Endothelial cell of umbilical vein (primary cell): ENCODE data around the gene CIITA. TPM values are rescaled to one million over a fixed set of nuclear protein-coding genes. Genes with fewer than 3 reads are reported as not detected.

Source experiments
- BruUV-seq: library from RNA; stranded (reverse); fragments of 400-500 nt; replicated peaks from 2 replicates; lab custom pipeline; 2021; lab: Mats Ljungman, UMichigan
- CTCF ChIA-PET: fragments of 300-600, 350-600 bp; sonication (Branson Sonifier 250); formaldehyde crosslinking; loops from one replicate; lab custom pipeline; 2021; ENCODE audit warnings: antibody characterized with exemption, inconsistent platforms; lab: Charles Lee
- POLR2A ChIA-PET: fragments of 300-600, 350-600 bp; sonication (Branson Sonifier 250); formaldehyde crosslinking; loops from one replicate; lab custom pipeline; 2021; ENCODE audit warnings: antibody characterized with exemption, inconsistent platforms; lab: Charles Lee
- DNase-seq: peaks from one replicate; pipeline ENCODE4 v3.0.0-alpha.2; 2011; ENCODE audit warnings: low read depth, low spot score
- FAIRE-seq: peaks from 2 replicates; lab custom pipeline; 2011; peaks lifted over from hg19 to GRCh38; lab: Jason Lieb, UNC
- H2AFZ ChIP-seq: 2 replicates; pipeline ENCODE4 v1.6.0; 2012; ENCODE audit warnings: low read depth, low read length, control low read depth, inconsistent platforms
- H3K27ac ChIP-seq: 2 replicates; pipeline ENCODE4 v1.5.1; 2011; ENCODE audit warnings: low read depth, mild to moderate bottlenecking, control low read depth, low read length, moderate library complexity; ENCODE audit not compliant: insufficient read depth
- H3K27me3 ChIP-seq, 2 experiments: 2 replicates each; pipeline versions ENCODE4 v1.6.0 to v1.6.1; 2011; ENCODE audit warnings: low read length in 2 of 2, mixed read lengths in 1 of 2; ENCODE audit not compliant: control insufficient read depth in 2 of 2, insufficient read depth in 2 of 2
- H3K36me3 ChIP-seq, 2 experiments: 2 replicates in 1 of 2; 3 replicates in 1 of 2; pipeline ENCODE4 v1.5.1; 2011; ENCODE audit warnings: low read length in 2 of 2, mild to moderate bottlenecking in 1 of 2, moderate library complexity in 1 of 2; ENCODE audit not compliant: control insufficient read depth in 2 of 2, insufficient read depth in 2 of 2; ENCODE audit errors: extremely low read depth in 1 of 2
- H3K4me1 ChIP-seq: 3 replicates; pipeline ENCODE4 v1.5.1; 2011; ENCODE audit warnings: mild to moderate bottlenecking, low read length; ENCODE audit not compliant: control insufficient read depth, insufficient read depth; ENCODE audit errors: extremely low read depth
- H3K4me2 ChIP-seq: 2 replicates; pipeline ENCODE4 v1.6.1; 2011; ENCODE audit warnings: low read length, control low read depth, mixed read lengths; ENCODE audit not compliant: insufficient read depth
- H3K4me3 ChIP-seq, 3 experiments: fragments of 200-600 bp in 1 of 3; sonication (generic), shearing (Covaris generic) in 1 of 3; replicated peaks in 1 of 3; 2 replicates each; pipeline ENCODE4 v1.5.1; 2011 to 2016; ENCODE audit warnings: control low read depth in 3 of 3, low read length in 3 of 3, mild to moderate bottlenecking in 2 of 3, inconsistent platforms in 1 of 3, low read depth in 1 of 3, moderate library complexity in 1 of 3; ENCODE audit not compliant: insufficient read depth in 1 of 3
- H3K79me2 ChIP-seq: 2 replicates; pipeline ENCODE4 v1.6.0; 2012; ENCODE audit warnings: low read length, inconsistent platforms; ENCODE audit not compliant: control insufficient read depth, insufficient read depth
- H3K9ac ChIP-seq: replicated peaks from 2 replicates; pipeline ENCODE3; 2011; ENCODE audit warnings: low read length, control low read depth; ENCODE audit not compliant: insufficient read depth; ENCODE audit errors: extremely low read depth
- H3K9me1 ChIP-seq: replicated peaks from 3 replicates; pipeline ENCODE4 v1.6.0; 2011; ENCODE audit warnings: mild to moderate bottlenecking, low read length; ENCODE audit not compliant: control insufficient read depth, insufficient read depth; ENCODE audit errors: extremely low read depth
- H3K9me3 ChIP-seq: replicated peaks from 2 replicates; pipeline ENCODE4 v1.5.1; 2012; ENCODE audit warnings: low read length, inconsistent platforms; ENCODE audit not compliant: control insufficient read depth, insufficient read depth
- H4K20me1 ChIP-seq: replicated peaks from 2 replicates; pipeline ENCODE3; 2011; ENCODE audit warnings: mild to moderate bottlenecking, low read length; ENCODE audit not compliant: control insufficient read depth, insufficient read depth; ENCODE audit errors: extremely low read depth
- CTCF ChIP-seq, 2 donors: IDR thresholded peaks; 1 replicate in 1 of 2; 2 replicates in 1 of 2; pipeline ENCODE4 v1.5.1; 2011; ENCODE audit warnings: low read length in 2 of 2, mild to moderate bottlenecking in 2 of 2, moderate library complexity in 2 of 2, control low read depth in 1 of 2, inconsistent platforms in 1 of 2, low read depth in 1 of 2; ENCODE audit not compliant: insufficient read depth in 1 of 2; ENCODE audit errors: extremely low read depth in 1 of 2
- EZH2 ChIP-seq: IDR thresholded peaks from 2 replicates; pipeline ENCODE4 v1.6.1; 2012; ENCODE audit warnings: borderline replicate concordance, low read depth, mild to moderate bottlenecking, moderate library complexity, low read length, inconsistent platforms; ENCODE audit not compliant: severe bottlenecking
- FOS ChIP-seq: IDR thresholded peaks from 2 replicates; pipeline ENCODE4 v1.6.1; 2011; ENCODE audit warnings: mild to moderate bottlenecking, low read length, moderate library complexity, borderline replicate concordance; ENCODE audit not compliant: insufficient read depth
- GATA2 ChIP-seq: IDR thresholded peaks from 2 replicates; pipeline ENCODE4 v1.7.0; 2011; ENCODE audit warnings: low read depth, mild to moderate bottlenecking, moderate library complexity, mixed read lengths, low read length; ENCODE audit not compliant: insufficient read length, insufficient read depth
- JUN ChIP-seq: IDR thresholded peaks from 2 replicates; pipeline ENCODE4 v1.6.1; 2011; ENCODE audit warnings: borderline replicate concordance, low read depth; ENCODE audit not compliant: insufficient read length, insufficient read depth
- MAX ChIP-seq: IDR thresholded peaks from 2 replicates; pipeline ENCODE4 v1.6.1; 2011; ENCODE audit not compliant: insufficient read depth, insufficient read length
- MYC ChIP-seq: IDR thresholded peaks from one replicate; pipeline ENCODE4 v1.6.1; 2011; ENCODE audit warnings: mild to moderate bottlenecking, low read depth, low read length
- POLR2A ChIP-seq: IDR thresholded peaks from 2 replicates; pipeline ENCODE4 v1.6.1; 2012; ENCODE audit warnings: low read depth, mild to moderate bottlenecking, control low read depth, low read length
- POLR2AphosphoS5 ChIP-seq: IDR thresholded peaks from 2 replicates; pipeline ENCODE4 v1.6.1; 2012; ENCODE audit warnings: low read depth, mild to moderate bottlenecking, control low read depth, low read length, moderate library complexity; ENCODE audit not compliant: insufficient read depth
- dilution Hi-C: fragments of 300-500 bp; cut with MboI; formaldehyde crosslinking; loops from one replicate; pipeline ENCODE4 v1.15.0; 2019; ENCODE audit warnings: low sequenced_read_pairs; ENCODE audit not compliant: extremely low pct_ligation_motif_present
- intact Hi-C: fragments of 100-400 bp; cut with micrococcal nuclease; formaldehyde crosslinking; loops from one replicate; pipeline ENCODE4 v1.10.0; 2022
- polyA plus RNA-seq, 4 experiments: library from polyadenylated mRNA; depleted of rRNA in 3 of 4; stranded (reverse) in 3 of 4; unstranded in 1 of 4; fragments of >200 nt; gene quantifications; 2 replicates each; pipeline versions ENCODE4 v1.2.1 to v1.2.3, GENCODE V29; 2011 to 2012; ENCODE audit warnings: missing spikeins in 1 of 4
- total RNA-seq: library from RNA; stranded (reverse); gene quantifications from 2 replicates; pipeline ENCODE4 v1.2.3, GENCODE V29; 2021

Gene CIITA
- total and polyA plus RNA-seq, 2 donors (not counting 3 experiments of a cell fraction or from before 2014, with no cell fraction given), result not detected

GRCh38 chr16:10876315-10876714, 687 bp upstream of the CIITA start:
- dilution Hi-C loops, result no loop called here
- ChIA-PET POLR2A (no interaction called here), CTCF (interaction anchor here (1.5 kb wide), 1 partner anchor 42 kb away, joined by 3 read pairs; no protein-coding TSS in a partner anchor)
- Histone ChIP-seq H3K9me1 (no peaks in the 10 kb centered on the region), H2AFZ (no peak overlapping the region), H3K4me1 (no peaks in the 10 kb centered on the region), H4K20me1 (no peaks in the 10 kb centered on the region), H3K27ac (no peak overlapping the region), H3K79me2 (no peaks in the 10 kb centered on the region), H3K9me3 (no peaks in the 10 kb centered on the region), H3K9ac (no peak overlapping the region), H3K36me3 (no peaks in the 10 kb centered on the region), H3K4me3 (no peak overlapping the region), H3K27me3 (peaks cover 7% of the 10 kb centered on the region in 2 experiments), H3K4me2 (no peak overlapping the region)
- BruUV-seq, result no TSS peak
- no peak for TF ChIP-seq JUN
- no peak for TF ChIP-seq MAX
- TF ChIP-seq CTCF (IDR thresholded peaks at IDR 0.05; ENCODE audit: extremely low read depth in 1 of 2, insufficient read depth in 1 of 2, low read depth in 1 of 2, low read length in 2 of 2), result no peak
- TF ChIP-seq POLR2A, result no peak
- TF ChIP-seq GATA2, result no peak
- TF ChIP-seq FOS, result no peak
- no peak for TF ChIP-seq EZH2
- no peak for TF ChIP-seq MYC
- no peak for TF ChIP-seq POLR2AphosphoS5
- intact Hi-C loops, result no loop called here
- no peak for DNase-seq
- FAIRE-seq, result no peak
